A549 (cell line): Measurements from ENCODE around the gene TPCN2. TPM values are rescaled to one million over a fixed set of nuclear protein-coding genes. Genes with fewer than 3 reads are reported as not detected.

Experiments
- ATAC-seq, 2 experiments: fragments of 200-7000 bp in 1 of 2; fragments of >200 bp in 1 of 2; cut with Nextera tagmentation in 1 of 2; cut with Tn5 transposase in 1 of 2; 3 replicates each; pipeline versions ENCODE4 v1.8.0 to v1.9.1; 2018 to 2020; ENCODE audit warnings: mild to moderate bottlenecking in 1 of 2, moderate library complexity in 1 of 2
- CTCF ChIA-PET: fragments of 300-600 bp; sonication (Branson Sonifier 250); formaldehyde crosslinking; extraction: SDS; loops from one replicate; lab custom pipeline; 2021; ENCODE audit warnings: antibody characterized with exemption, inconsistent platforms; lab: Yijun Ruan, JAX
- POLR2A ChIA-PET: fragments of 350-600 bp; formaldehyde crosslinking; extraction: SDS; loops from one replicate; lab custom pipeline; 2021; ENCODE audit warnings: antibody characterized with exemption, inconsistent platforms; lab: Yijun Ruan, JAX
- DNase-seq, 2 experiments: peaks; one replicate each; pipeline versions ENCODE4 v3.0.0 to v3.0.0-alpha.2; 2011 to 2016; ENCODE audit warnings: low read depth in 1 of 2, low spot score in 1 of 2
- FAIRE-seq: peaks from 2 replicates; lab custom pipeline; 2011; peaks lifted over from hg19 to GRCh38; lab: Jason Lieb, UNC
- H3K27ac ChIP-seq, 2 experiments: fragments of >200 bp; sonication (Bioruptor Twin); formaldehyde crosslinking; 3 replicates each; pipeline ENCODE4 v1.5.1; 2016 to 2017
- H3K4me1 ChIP-seq: fragments of >200 bp; sonication (Bioruptor Twin); formaldehyde crosslinking; 3 replicates; pipeline ENCODE4 v1.6.1; 2016
- H3K4me2 ChIP-seq: fragments of >200 bp; sonication (Bioruptor Twin); formaldehyde crosslinking; 3 replicates; pipeline ENCODE4 v1.6.1; 2016
- H3K4me3 ChIP-seq: fragments of >200 bp; sonication (Bioruptor Twin); formaldehyde crosslinking; 3 replicates; pipeline ENCODE4 v1.5.1; 2016
- H3K9me3 ChIP-seq: fragments of >200 bp; sonication (Bioruptor Twin); formaldehyde crosslinking; 3 replicates; pipeline ENCODE4 v1.6.1; 2016
- CBX8 ChIP-seq: fragments of 200-600 bp; sonication (generic); IDR thresholded peaks from 2 replicates; pipeline ENCODE4 v1.6.1; 2016
- CEBPB ChIP-seq, 2 experiments: fragments of >200 bp in 1 of 2; sonication (Bioruptor Twin) in 1 of 2; formaldehyde crosslinking in 1 of 2; IDR thresholded peaks; 2 replicates each; pipeline ENCODE4 v1.6.1; 2012 to 2016
- CHD4 ChIP-seq: fragments of 200-600 bp; sonication (generic); IDR thresholded peaks from 2 replicates; pipeline ENCODE4 v1.6.1; 2016; ENCODE audit warnings: antibody characterized with exemption, mild to moderate bottlenecking, borderline replicate concordance
- EHF ChIP-seq: fragments of 250-450 bp; sonication (Bioruptor Pico); IDR thresholded peaks from 2 replicates; pipeline ENCODE4 v1.5.0; 2020; ENCODE audit warnings: mild to moderate bottlenecking
- EHMT2 ChIP-seq: fragments of 200-600 bp; sonication (generic); IDR thresholded peaks from 2 replicates; pipeline ENCODE4 v1.6.1; 2016; ENCODE audit warnings: antibody characterized with exemption, low read depth, mild to moderate bottlenecking, moderate library complexity
- FOSB ChIP-seq: fragments of 250-450 bp; sonication (Bioruptor Pico); IDR thresholded peaks from 2 replicates; pipeline ENCODE4 v1.5.0; 2020; ENCODE audit warnings: mild to moderate bottlenecking, moderate library complexity
- HOXA7 ChIP-seq: fragments of 250-450 bp; sonication (Bioruptor Pico); IDR thresholded peaks from 2 replicates; pipeline ENCODE4 v1.5.0; 2020; ENCODE audit warnings: mild to moderate bottlenecking, moderate library complexity
- HOXB13 ChIP-seq: fragments of 250-450 bp; sonication (Bioruptor Pico); IDR thresholded peaks from 2 replicates; pipeline ENCODE4 v1.5.0; 2020; ENCODE audit warnings: low read depth, mild to moderate bottlenecking, moderate library complexity
- HOXB5 ChIP-seq: fragments of 250-450 bp; sonication (Bioruptor Pico); IDR thresholded peaks from 2 replicates; pipeline ENCODE4 v1.5.0; 2020; ENCODE audit warnings: mild to moderate bottlenecking, moderate library complexity
- JUNB ChIP-seq: fragments of >200 bp; sonication (Bioruptor Twin); formaldehyde crosslinking; IDR thresholded peaks from 2 replicates; pipeline ENCODE4 v1.6.1; 2016
- MAZ ChIP-seq: fragments of 150-350 bp; IDR thresholded peaks from 2 replicates; pipeline ENCODE4 v1.6.1; 2014; ENCODE audit warnings: antibody characterized with exemption, low read depth, low read length, borderline replicate concordance
- MYC ChIP-seq: IDR thresholded peaks from 2 replicates; pipeline ENCODE4 v1.6.1; 2012; ENCODE audit warnings: mild to moderate bottlenecking, inconsistent platforms, low read length, improper control_type of control experiment, borderline replicate concordance
- PHF8 ChIP-seq: fragments of 200-600 bp; sonication (generic); IDR thresholded peaks from 2 replicates; pipeline ENCODE4 v1.6.1; 2016; ENCODE audit warnings: low read depth, mild to moderate bottlenecking, antibody characterized with exemption, moderate library complexity, borderline replicate concordance
- POLR2A ChIP-seq: IDR thresholded peaks from 2 replicates; pipeline ENCODE4 v1.6.1; 2012; ENCODE audit warnings: mild to moderate bottlenecking, low read length
- POLR2AphosphoS2 ChIP-seq: conservative IDR thresholded peaks from 2 replicates; pipeline ENCODE4 v1.6.1; 2012; ENCODE audit warnings: low read length, improper control_type of control experiment, inconsistent platforms
- RAD21 ChIP-seq, 2 experiments: fragments of >200 bp in 1 of 2; sonication (Bioruptor Twin) in 1 of 2; formaldehyde crosslinking in 1 of 2; IDR thresholded peaks in 1 of 2; conservative IDR thresholded peaks in 1 of 2; 2 replicates in 1 of 2; 3 replicates in 1 of 2; pipeline ENCODE4 v1.6.1; 2012 to 2018; ENCODE audit warnings: inconsistent platforms in 1 of 2
- TFCP2L1 ChIP-seq: fragments of 250-450 bp; sonication (Bioruptor Pico); IDR thresholded peaks from 2 replicates; pipeline ENCODE4 v1.5.0; 2021; ENCODE audit warnings: mild to moderate bottlenecking
- WGBS: methylation state at CpG from one replicate; pipeline ENCODE4 v1.1.6; 2017; ENCODE audit errors: missing lambda C conversion rate; 5-methylcytosine and 5-hydroxymethylcytosine counted together
- polyA plus RNA-seq, 4 experiments: library from polyadenylated mRNA; depleted of rRNA in 3 of 4; stranded (reverse); fragments of >200 nt; fragmentation: RNase III in 1 of 4; extraction: RNeasy Plus Mini Kit Qiagen cat#74134 plus additional on column Dnase treatment in 1 of 4; gene quantifications; 2 replicates in 3 of 4; 3 replicates in 1 of 4; pipeline ENCODE4 v1.2.3, GENCODE V29; 2011 to 2017
- TF ChIP-seq, protein P1 (sequence below): fragments of 450-650 bp; IDR thresholded peaks from 2 replicates; pipeline ENCODE4 v1.6.1; 2014; ENCODE audit warnings: antibody characterized with exemption
- TF ChIP-seq, protein P2 (sequence below): fragments of 200-600 bp; sonication (generic); IDR thresholded peaks from 2 replicates; pipeline ENCODE4 v1.6.1; 2016; ENCODE audit warnings: antibody characterized with exemption, mild to moderate bottlenecking, moderate library complexity
- TF ChIP-seq, protein P3 (sequence below): fragments of >200 bp; sonication (Bioruptor Twin); formaldehyde crosslinking; IDR thresholded peaks from 3 replicates; pipeline ENCODE4 v1.6.1; 2016

The TPCN2 gene
- polyA plus RNA-seq, 2 of the 4 experiments (the other 2 are of a cell fraction) = 8.1 to 8.8 TPM

DNA sequence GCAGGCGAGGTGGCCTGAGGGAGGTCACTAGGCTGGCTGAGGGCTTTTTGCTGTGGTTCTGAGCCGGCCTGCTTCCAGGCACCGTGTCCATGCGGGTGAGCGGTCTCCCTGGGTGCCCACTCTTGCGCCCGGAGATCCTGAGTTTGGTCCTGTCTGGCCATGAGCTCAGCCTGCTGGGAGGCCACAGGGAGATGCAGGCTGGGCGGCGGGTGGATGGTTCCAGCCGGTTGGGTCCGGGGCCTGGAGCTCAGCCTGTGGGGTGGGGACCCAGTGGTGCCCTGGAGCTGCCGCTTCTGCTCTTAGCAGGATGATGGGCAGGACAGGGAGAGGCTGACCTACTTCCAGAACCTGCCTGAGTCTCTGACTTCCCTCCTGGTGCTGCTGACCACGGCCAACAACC is 18.5 kb downstream of the TPCN2 start:
- TF ChIP-seq POLR2AphosphoS2 (no peak), CEBPB (IDR thresholded peaks at IDR 0.05) (no peak), RAD21 (conservative IDR thresholded peaks at IDR 0.05 in 1 of 2, IDR thresholded peaks at IDR 0.05 in 1 of 2) (no peak), HOXA7 (CRISPR knock-in tag) (no peak), MAZ (no peak), JUNB (no peak), POLR2A (no peak), TFCP2L1 (CRISPR knock-in tag) (no peak), MYC (no peak), HOXB13 (no peak), FOSB (CRISPR knock-in tag) (no peak), CBX8 (no peak), EHMT2 (no peak)
- TF ChIP-seq, protein P1, sequence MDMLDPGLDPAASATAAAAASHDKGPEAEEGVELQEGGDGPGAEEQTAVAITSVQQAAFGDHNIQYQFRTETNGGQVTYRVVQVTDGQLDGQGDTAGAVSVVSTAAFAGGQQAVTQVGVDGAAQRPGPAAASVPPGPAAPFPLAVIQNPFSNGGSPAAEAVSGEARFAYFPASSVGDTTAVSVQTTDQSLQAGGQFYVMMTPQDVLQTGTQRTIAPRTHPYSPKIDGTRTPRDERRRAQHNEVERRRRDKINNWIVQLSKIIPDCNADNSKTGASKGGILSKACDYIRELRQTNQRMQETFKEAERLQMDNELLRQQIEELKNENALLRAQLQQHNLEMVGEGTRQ = no peak
- TF ChIP-seq, all 56 proteins: peak for 0
- ChIA-PET CTCF (interaction anchor here (0.9 kb wide), 1 partner anchor 21 kb away, joined by 3 read pairs; no protein-coding TSS in a partner anchor), POLR2A (no interaction called here)
- FAIRE-seq (no peak), DNase-seq (no peak), ATAC-seq (peak in 1 of 2 experiments; percentile 22; a peak in 2 of 6 replicates)
- no peak overlapping the region for H3K4me3 ChIP-seq
- H3K4me2 ChIP-seq = no peak overlapping the region
- H3K27ac ChIP-seq = no peak overlapping the region
- H3K4me1 ChIP-seq = no peaks in the 10 kb centered on the region
- WGBS = 91% methylated on average over 9 of the region's 13 CpGs
- no peaks in the 10 kb centered on the region for H3K9me3 ChIP-seq

DNA sequence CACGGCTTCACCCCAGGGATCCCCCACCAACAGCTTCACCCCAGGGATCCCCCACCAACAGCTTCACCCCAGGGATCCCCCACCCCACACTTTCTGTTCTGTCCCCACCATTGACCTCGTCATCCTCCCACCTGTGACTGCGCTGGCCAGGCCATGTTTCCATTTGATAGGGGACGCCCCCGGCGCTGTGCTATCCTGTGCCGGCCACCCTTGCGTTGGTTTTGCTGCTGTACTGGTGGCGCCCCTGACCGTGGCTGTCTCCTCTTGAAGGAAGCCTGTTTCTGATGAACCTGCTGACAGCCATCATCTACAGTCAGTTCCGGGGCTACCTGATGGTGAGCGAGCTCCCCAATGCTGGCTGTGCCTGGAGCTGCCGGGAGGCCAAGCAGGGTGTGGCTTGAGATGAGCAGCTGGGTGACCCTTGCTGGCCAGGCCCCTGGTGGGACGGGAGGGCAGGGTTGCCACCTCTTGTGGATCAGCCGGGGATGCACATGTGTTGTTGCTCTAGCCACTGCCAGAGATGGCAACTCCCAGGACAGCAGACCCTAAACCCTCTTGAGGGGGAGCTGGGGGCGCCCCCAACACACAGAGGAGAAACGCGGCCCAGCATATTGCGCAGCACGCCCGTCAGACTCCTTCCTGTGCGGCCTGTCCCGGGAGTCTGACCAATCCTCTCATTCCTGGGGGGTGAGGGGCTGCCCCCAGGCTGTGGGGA is 22.5 kb downstream of the TPCN2 start:
- no peak for FAIRE-seq
- WGBS = 93% methylated on average over 13 of the region's 23 CpGs
- POLR2A ChIA-PET = no interaction called here

More for the DNA sequence above, 22.5 kb downstream of the TPCN2 start:
- H3K4me2 ChIP-seq = no peak overlapping the region
- H3K4me3 ChIP-seq = no peak overlapping the region
- DNase-seq = no peak
- H3K9me3 ChIP-seq = no peaks in the 10 kb centered on the region
- TF ChIP-seq, protein P2, sequence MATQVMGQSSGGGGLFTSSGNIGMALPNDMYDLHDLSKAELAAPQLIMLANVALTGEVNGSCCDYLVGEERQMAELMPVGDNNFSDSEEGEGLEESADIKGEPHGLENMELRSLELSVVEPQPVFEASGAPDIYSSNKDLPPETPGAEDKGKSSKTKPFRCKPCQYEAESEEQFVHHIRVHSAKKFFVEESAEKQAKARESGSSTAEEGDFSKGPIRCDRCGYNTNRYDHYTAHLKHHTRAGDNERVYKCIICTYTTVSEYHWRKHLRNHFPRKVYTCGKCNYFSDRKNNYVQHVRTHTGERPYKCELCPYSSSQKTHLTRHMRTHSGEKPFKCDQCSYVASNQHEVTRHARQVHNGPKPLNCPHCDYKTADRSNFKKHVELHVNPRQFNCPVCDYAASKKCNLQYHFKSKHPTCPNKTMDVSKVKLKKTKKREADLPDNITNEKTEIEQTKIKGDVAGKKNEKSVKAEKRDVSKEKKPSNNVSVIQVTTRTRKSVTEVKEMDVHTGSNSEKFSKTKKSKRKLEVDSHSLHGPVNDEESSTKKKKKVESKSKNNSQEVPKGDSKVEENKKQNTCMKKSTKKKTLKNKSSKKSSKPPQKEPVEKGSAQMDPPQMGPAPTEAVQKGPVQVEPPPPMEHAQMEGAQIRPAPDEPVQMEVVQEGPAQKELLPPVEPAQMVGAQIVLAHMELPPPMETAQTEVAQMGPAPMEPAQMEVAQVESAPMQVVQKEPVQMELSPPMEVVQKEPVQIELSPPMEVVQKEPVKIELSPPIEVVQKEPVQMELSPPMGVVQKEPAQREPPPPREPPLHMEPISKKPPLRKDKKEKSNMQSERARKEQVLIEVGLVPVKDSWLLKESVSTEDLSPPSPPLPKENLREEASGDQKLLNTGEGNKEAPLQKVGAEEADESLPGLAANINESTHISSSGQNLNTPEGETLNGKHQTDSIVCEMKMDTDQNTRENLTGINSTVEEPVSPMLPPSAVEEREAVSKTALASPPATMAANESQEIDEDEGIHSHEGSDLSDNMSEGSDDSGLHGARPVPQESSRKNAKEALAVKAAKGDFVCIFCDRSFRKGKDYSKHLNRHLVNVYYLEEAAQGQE = no peak
- TF ChIP-seq CHD4 (no peak), EHF (CRISPR knock-in tag) (no peak), HOXB5 (CRISPR knock-in tag) (no peak), POLR2AphosphoS2 (no peak), HOXB13 (no peak), PHF8 (no peak)
- TF ChIP-seq, protein P3, sequence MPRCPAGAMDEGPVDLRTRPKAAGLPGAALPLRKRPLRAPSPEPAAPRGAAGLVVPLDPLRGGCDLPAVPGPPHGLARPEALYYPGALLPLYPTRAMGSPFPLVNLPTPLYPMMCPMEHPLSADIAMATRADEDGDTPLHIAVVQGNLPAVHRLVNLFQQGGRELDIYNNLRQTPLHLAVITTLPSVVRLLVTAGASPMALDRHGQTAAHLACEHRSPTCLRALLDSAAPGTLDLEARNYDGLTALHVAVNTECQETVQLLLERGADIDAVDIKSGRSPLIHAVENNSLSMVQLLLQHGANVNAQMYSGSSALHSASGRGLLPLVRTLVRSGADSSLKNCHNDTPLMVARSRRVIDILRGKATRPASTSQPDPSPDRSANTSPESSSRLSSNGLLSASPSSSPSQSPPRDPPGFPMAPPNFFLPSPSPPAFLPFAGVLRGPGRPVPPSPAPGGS = no peak
- TF ChIP-seq, all 56 proteins: peak for 0
- no peak for ATAC-seq
- no peak overlapping the region for H3K27ac ChIP-seq
- CTCF ChIA-PET = interaction anchor here (0.6 to 1.6 kb wide), 3 partner anchors 18 to 599 kb away, joined by 3 to 4 read pairs (median 3); no protein-coding TSS in a partner anchor
- H3K4me1 ChIP-seq = no peaks in the 10 kb centered on the region
